ENCODE measurements around the gene CHRND.
"Not testable (repeated sequence)": the region's sequence is repeated elsewhere in the genome, so short reads cannot be mapped to it uniquely, and the experiment has no call there.

The CHRND gene

DNA sequence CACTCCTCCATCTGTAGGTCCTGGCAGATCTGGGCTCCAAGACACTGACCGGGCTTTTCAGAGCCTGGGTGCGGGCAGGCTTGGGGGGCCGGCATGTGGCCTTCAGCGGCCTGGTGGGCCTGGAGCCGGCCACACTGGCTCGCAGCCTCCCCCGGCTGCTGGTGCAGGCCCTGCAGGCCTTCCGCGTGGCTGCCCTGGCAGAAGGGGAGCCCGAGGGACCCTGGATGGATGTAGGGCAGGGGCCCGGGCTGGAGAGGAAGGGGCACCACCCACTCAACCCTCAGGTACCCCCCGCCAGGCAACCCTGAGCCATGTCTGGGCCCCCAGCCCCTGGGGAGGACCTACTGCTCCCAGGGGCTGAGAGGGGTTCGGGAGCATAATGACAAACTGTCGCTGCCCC, 761 bp upstream of the CHRND start:
- no peak for DNase-seq (ENCODE audit: low read depth in 2 of 2)

DNA sequence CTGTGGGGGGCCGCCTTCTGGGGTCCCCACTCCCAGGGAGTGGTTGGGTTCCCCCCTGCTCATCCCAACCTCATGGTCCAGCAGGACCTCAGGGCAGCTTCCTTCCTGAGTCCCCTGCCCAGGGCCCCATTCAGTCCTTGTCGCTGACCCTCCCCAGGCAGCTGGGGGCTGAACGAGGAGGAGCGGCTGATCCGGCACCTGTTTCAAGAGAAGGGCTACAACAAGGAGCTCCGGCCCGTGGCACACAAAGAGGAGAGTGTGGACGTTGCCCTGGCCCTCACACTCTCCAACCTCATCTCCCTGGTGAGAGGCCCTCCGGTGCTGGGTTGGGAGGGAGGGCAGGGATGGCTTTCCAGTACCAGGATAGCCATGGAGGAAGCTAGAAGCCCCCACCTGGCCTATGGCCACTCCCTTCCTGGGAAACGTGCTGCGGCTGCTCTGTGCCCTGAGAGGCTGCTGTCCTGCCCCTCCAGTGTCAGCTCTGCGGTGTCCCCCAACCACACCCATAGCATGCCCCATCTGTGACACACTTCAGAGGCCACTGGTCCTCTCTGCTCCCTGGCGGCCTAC, 497 bp downstream of the CHRND start:
- no peak for DNase-seq (ENCODE audit: low read depth in 2 of 2)

DNA sequence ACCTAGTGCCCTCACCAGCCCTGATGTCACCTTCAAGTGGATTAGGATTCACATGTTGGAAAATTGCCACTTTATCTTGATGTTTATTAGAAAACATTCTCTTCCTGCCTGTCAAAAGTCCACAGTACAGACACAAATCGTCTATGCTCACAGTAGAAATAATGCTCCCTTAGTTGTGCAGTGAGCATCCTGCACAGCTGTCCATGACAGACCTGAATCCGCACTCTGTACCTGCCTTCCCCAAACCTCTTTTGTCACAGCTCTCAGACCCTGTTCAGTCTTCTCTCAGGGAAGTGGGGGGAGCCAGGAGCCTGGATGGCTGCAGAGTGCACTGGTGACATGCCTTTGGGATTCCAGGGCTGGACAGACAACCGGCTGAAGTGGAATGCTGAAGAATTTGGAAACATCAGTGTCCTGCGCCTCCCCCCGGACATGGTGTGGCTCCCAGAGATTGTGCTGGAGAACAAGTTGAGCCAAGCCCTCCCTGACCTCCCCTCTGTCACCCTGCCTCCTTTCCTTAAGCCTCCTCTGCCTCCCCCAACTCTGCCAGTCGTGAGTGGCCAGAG, 2.0 kb downstream of the CHRND start:
- DNase-seq (ENCODE audit: low read depth in 2 of 2): no peak

DNA sequence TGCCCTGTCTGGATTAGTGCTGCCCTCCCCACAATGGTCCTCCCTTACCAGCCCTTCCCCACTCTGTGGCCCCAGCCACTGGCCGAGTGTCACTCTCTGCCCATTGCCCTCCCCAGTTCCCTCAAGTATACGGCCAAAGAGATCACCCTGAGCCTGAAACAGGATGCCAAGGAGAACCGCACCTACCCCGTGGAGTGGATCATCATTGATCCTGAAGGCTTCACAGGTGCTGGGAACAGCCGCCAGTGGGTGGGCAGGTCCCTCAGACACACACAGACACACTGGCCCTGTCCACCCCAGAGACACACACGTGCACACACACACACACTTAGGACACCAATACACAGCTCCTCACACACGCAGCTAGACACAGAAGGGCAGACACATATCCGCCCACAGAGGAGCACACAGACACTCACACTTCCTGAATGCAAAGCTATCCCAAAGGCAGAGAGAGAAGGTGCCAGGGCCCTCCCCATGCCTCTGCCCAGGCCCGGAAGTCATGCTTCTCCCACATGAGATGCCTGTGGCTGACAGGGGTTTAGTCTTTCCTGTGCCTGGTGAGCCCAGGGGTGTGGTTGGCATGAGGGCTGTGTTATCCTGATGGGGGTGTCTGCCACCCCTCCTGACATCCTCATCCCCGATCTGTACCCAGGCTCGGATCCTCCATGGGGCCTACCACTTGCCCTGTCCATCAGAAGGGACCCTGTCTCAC, 2.9 kb downstream of the CHRND start:
- DNase-seq (ENCODE audit: low read depth in 2 of 2): no peak

DNA sequence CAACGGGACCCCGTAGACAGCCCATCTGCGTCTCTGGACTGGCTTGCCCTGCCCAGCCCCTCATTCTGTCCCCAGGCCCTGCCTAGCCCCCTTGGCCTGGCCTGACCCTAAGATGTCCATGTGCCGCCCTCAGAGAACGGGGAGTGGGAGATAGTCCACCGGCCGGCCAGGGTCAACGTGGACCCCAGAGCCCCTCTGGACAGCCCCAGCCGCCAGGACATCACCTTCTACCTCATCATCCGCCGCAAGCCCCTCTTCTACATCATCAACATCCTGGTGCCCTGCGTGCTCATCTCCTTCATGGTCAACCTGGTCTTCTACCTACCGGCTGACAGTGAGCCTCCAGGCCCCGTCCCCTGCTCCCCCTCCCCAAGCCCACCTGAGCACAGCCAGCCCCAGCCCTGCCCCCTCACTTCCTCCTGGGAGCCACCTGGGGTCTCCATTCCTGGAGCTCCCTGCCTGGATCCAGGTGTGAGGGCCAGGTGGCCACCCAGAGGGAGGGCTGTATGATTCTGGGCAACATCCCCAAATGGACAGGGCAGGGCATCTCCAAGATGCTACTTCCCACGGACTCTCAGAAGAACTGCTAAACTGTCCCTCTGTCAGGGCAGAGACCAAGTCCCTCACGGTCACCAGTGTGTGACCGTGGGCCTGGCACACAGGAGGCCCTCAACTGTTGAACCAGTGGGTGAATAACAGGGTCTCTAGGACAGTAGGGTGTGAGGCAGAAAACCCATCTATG, 4.0 kb downstream of the CHRND start:
- DNase-seq (ENCODE audit: low read depth in 2 of 2): no peak

- no peak for DNase-seq (ENCODE audit: low read depth in 2 of 2)
Measured at GRCh38 chr2:232530626-232531260, 4.8 kb downstream of the CHRND start.

GRCh38 chr2:232532419-232532818, 6.5 kb downstream of the CHRND start:
- no peak for DNase-seq (ENCODE audit: low read depth in 2 of 2)

- DNase-seq (ENCODE audit: low read depth in 2 of 2): not testable (repeated sequence)
Measured at GRCh38 chr2:232532821-232533220, 6.9 kb downstream of the CHRND start.

- DNase-seq (ENCODE audit: low read depth in 2 of 2): no peak
Measured at GRCh38 chr2:232533944-232534710, 8.2 kb downstream of the CHRND start.

GRCh38 chr2:232534940-232535651, 9.1 kb downstream of the CHRND start:
- no peak for DNase-seq (ENCODE audit: low read depth in 2 of 2)

DNA sequence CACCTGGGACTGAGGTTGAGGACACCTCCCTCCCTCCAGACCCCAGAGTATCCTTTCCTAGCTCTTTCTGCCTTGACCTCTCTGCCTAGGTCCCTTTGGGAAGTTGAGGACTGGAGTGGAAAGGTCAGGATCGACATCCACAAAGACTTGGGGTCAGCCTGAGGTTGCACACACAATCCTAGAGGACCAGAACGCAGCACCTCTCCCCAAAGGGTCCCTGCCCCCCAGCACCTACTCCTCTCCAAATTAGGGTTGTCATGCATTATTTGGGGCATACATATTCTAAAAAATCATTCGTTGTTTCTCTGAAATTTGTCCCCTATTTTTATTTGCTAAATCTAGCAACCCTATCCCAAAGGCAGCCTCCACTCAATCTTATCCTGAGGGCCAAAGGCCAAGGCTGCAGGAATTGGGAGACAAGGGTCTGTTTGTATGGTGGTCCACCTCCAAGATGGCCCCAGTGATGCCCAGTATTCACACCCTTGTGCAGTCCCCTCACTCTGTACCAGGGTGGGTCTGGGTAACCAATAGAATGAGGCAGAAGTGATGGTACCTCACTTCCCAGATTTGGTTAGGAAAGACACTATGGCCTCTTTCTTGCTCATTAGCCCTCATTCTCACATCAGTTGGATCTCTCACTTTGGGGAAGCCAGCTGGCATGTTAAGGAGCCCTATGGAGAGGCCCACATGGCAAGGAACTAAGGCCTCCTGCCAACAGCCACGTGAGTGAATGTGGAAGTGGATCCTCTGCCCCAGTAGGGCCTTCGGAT, 10.0 kb downstream of the CHRND start:
- no peak for DNase-seq (ENCODE audit: low read depth in 2 of 2)

DNA sequence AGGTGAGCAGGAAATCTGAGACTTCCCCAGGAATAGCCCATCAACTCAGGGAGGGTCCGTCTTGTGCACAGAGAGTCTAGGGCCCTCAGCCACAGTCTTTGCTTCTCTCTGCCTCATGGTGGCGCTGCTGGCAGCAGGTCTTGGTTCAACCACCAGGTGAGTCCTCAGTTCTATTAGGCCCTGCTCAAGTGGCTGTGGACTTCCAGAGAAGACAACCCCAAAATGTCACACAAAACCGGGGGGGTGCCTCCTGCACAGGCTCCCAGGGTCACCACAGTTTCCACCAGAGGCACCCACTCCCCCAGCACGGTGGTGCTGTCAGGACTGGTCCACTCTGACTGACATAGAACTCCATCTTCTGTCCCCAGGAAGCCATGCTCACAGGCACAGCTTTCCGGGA, 11.1 kb downstream of the CHRND start:
- no peak for DNase-seq (ENCODE audit: low read depth in 2 of 2)

GRCh38 chr2:232537499-232537898, 11.5 kb downstream of the CHRND start:
- no peak for DNase-seq (ENCODE audit: low read depth in 2 of 2)

DNA sequence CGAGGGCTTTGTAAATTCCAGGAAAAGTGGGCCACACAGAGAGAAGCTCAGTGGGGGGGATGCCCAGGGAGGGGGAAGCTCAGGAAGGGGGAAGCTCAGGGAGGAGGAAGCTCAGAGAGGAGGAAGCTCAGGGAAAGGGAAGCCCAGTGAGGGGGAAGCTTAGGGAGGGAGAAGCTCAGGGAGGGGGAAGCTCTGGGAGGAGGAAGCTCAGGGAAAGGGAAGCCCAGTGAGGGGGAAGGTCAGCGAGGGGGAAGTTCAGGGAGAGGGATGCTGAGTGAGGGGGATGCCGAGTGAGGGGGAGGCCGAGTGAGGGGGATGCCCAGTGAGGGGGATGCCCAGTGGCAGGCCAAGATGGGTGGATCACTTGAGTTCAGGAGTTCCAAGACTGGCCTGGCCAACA, 12.7 kb downstream of the CHRND start:
- DNase-seq (ENCODE audit: low read depth in 2 of 2): no peak

DNA sequence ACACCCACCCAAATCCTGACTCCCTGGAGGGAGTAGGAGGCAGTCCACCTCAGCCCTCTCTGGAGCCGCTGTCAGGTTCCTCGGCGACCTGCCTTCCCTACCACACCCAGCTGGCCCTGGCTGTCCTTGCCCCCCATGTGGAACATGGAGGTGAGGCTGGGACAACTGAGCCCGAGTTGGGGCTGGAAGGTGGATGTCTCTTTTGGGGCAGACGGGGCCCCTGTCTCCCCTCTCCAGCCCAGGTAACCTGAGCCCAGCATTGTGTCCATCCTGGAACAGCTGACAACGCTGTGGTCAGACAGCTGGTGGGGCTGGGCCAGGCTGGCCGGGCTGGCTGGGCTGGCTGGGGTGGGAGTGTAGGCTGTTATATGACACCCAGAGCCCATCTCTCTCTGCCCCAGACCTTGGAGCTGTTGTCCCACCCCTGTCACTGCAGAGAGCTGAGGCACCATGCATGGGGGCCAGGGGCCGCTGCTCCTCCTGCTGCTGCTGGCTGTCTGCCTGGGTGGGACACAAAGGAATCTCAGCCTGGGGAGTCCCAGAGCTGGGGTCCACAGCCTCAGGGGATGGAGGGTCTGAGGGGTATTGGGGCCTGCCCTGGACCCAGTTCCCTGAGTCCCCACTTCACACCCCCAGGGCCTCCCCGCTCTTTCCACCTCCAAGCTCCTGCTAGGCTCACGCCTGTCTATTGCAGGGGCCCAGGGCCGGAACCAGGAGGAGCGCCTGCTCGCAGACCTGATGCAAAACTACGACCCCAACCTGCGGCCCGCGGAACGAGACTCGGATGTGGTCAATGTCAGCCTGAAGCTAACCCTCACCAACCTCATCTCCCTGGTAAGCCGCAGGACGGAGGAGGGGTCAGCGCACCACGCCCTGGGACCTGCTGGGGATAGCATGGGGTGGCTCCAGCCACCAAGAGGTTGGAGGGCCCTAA, 13.6 kb downstream of the CHRND start, which contains the start of gene CHRNG:
Gene CHRNG (plus strand): TSS at position 395 of the 934 bp plus-strand sequence. CDS start 56 bp downstream, at position 451.
- DNase-seq (ENCODE audit: low read depth in 2 of 2): no peak

DNA sequence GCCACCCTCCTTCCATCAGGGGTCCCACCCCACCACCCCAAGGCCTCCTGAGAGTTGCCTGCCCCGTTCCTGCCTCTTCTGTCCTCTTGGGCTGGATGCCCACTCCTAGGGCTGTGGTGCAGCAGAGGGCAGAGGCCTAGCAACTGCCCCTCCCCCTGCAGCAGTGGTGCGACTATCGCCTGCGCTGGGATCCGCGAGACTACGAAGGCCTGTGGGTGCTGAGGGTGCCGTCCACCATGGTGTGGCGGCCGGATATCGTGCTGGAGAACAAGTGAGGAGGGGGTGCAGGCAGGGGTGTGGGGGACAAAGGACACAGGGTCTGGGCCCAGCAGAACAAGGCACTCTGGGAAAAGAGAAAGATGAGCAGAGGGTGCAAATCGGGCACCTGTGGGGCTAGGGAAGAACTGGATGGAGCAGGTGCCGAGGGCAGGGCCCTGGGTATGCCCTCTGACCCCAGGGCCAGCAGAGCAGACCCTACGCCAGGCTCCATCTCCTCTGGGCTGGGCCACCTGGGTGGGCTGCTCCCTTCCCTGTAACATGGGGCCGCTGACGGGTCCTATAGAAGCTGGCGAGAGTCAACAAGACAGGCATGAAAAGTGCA, 14.6 kb downstream of the CHRND start:
- DNase-seq (ENCODE audit: low read depth in 2 of 2): no peak

GRCh38 chr2:232541195-232541960, 15.4 kb downstream of the CHRND start:
- DNase-seq (ENCODE audit: low read depth in 2 of 2): no peak

Measured in stimulated activated CD4-positive, alpha-beta T cell treated with anti-CD3 and anti-CD28 coated beads, Interleukin-1b, Interleukin-23, amount 100 ng/mL, for 1 hour (primary cell).